Trophoblast cell (in vitro differentiated cells and primary cell): ENCODE results near the gene SLC17A9.

ENCODE experiments used
- DNase-seq, 2 donors: peaks; one replicate each; pipeline ENCODE4 v3.0.0-alpha.2; 2016
- H2AFZ ChIP-seq: 2 replicates; pipeline ENCODE4 v1.6.1; 2013; ENCODE audit warnings: low read length, moderate library complexity, mild to moderate bottlenecking; ENCODE audit not compliant: insufficient read depth, poor library complexity
- H2AK5ac ChIP-seq: 2 replicates; pipeline ENCODE4 v1.6.1; 2013; ENCODE audit warnings: mild to moderate bottlenecking, low read length
- H2BK120ac ChIP-seq: 2 replicates; pipeline ENCODE4 v1.6.1; 2013; ENCODE audit warnings: low read length, mild to moderate bottlenecking, moderate library complexity; ENCODE audit not compliant: insufficient read depth, poor library complexity
- H2BK12ac ChIP-seq: 2 replicates; pipeline ENCODE4 v1.6.1; 2013; ENCODE audit warnings: mild to moderate bottlenecking, low read length, moderate library complexity
- H2BK5ac ChIP-seq: 2 replicates; pipeline ENCODE4 v1.6.1; 2013; ENCODE audit warnings: low read length, low read depth, moderate library complexity, mild to moderate bottlenecking; ENCODE audit not compliant: poor library complexity
- H3K14ac ChIP-seq: 2 replicates; pipeline ENCODE4 v1.6.1; 2013; ENCODE audit warnings: mild to moderate bottlenecking, low read length
- H3K18ac ChIP-seq: 2 replicates; pipeline ENCODE4 v1.6.1; 2013; ENCODE audit warnings: mild to moderate bottlenecking, low read length
- H3K23ac ChIP-seq: 2 replicates; pipeline ENCODE4 v1.6.1; 2013; ENCODE audit warnings: low read length
- H3K27ac ChIP-seq: 2 replicates; pipeline ENCODE4 v1.5.1; 2013; ENCODE audit warnings: low read depth, mild to moderate bottlenecking, inconsistent platforms, low read length, moderate library complexity
- H3K27me3 ChIP-seq: 2 replicates; pipeline ENCODE4 v1.6.1; 2013; ENCODE audit warnings: inconsistent platforms, mild to moderate bottlenecking, low read length, moderate library complexity; ENCODE audit not compliant: insufficient read depth
- H3K36me3 ChIP-seq, 2 experiments: 1 replicate in 1 of 2; 2 replicates in 1 of 2; pipeline ENCODE4 v1.6.1; 2013; ENCODE audit warnings: low read length in 2 of 2, mild to moderate bottlenecking in 2 of 2, moderate library complexity in 1 of 2; ENCODE audit not compliant: insufficient read depth in 2 of 2, control insufficient read depth in 1 of 2
- H3K4ac ChIP-seq: 2 replicates; pipeline ENCODE4 v1.6.1; 2013; ENCODE audit warnings: low read depth, mild to moderate bottlenecking, low read length, moderate library complexity
- H3K4me1 ChIP-seq, 2 experiments: 1 replicate in 1 of 2; 2 replicates in 1 of 2; pipeline ENCODE4 v1.6.1; 2013; ENCODE audit warnings: low read length in 2 of 2, mild to moderate bottlenecking in 2 of 2, moderate library complexity in 1 of 2; ENCODE audit not compliant: insufficient read depth in 2 of 2, control insufficient read depth in 1 of 2
- H3K4me2 ChIP-seq: 2 replicates; pipeline ENCODE4 v1.6.1; 2013; ENCODE audit warnings: inconsistent platforms, mild to moderate bottlenecking, low read length, moderate library complexity
- H3K4me3 ChIP-seq: 2 replicates; pipeline ENCODE4 v1.5.1; 2013; ENCODE audit warnings: mild to moderate bottlenecking, low read depth, low read length, inconsistent platforms
- H3K79me1 ChIP-seq: one replicate; pipeline ENCODE4 v1.6.1; 2013; ENCODE audit warnings: low read length
- H3K79me2 ChIP-seq: 2 replicates; pipeline ENCODE4 v1.6.1; 2013; ENCODE audit warnings: low read length, mild to moderate bottlenecking; ENCODE audit not compliant: control insufficient read depth, insufficient read depth, poor library complexity
- H3K9ac ChIP-seq: 2 replicates; pipeline ENCODE4 v1.6.1; 2013; ENCODE audit warnings: mild to moderate bottlenecking, low read length
- H3K9me3 ChIP-seq: 2 replicates; pipeline ENCODE4 v1.6.1; 2013; ENCODE audit warnings: low read depth, mild to moderate bottlenecking, control low read depth, inconsistent platforms, low read length; ENCODE audit not compliant: insufficient read depth
- H4K12ac ChIP-seq: 2 replicates; pipeline ENCODE4 v1.6.1; 2013; ENCODE audit warnings: low read depth, mild to moderate bottlenecking, low read length, moderate library complexity
- H4K8ac ChIP-seq: 2 replicates; pipeline ENCODE4 v1.6.1; 2013; ENCODE audit warnings: low read depth, mild to moderate bottlenecking, low read length, moderate library complexity
- H4K91ac ChIP-seq: one replicate; pipeline ENCODE4 v1.6.1; 2013; ENCODE audit warnings: low read depth, mild to moderate bottlenecking, low read length, moderate library complexity
- WGBS: extraction: QIAGEN DNeasy Blood & Tissue Kit; methylation state at CpG from one replicate; pipeline ENCODE4 v1.1.7; 2013; ENCODE audit warnings: missing lambda C conversion rate; ENCODE audit not compliant: insufficient read length, insufficient coverage; ENCODE audit errors: extremely low coverage; 5-methylcytosine and 5-hydroxymethylcytosine counted together

The SLC17A9 gene

DNA sequence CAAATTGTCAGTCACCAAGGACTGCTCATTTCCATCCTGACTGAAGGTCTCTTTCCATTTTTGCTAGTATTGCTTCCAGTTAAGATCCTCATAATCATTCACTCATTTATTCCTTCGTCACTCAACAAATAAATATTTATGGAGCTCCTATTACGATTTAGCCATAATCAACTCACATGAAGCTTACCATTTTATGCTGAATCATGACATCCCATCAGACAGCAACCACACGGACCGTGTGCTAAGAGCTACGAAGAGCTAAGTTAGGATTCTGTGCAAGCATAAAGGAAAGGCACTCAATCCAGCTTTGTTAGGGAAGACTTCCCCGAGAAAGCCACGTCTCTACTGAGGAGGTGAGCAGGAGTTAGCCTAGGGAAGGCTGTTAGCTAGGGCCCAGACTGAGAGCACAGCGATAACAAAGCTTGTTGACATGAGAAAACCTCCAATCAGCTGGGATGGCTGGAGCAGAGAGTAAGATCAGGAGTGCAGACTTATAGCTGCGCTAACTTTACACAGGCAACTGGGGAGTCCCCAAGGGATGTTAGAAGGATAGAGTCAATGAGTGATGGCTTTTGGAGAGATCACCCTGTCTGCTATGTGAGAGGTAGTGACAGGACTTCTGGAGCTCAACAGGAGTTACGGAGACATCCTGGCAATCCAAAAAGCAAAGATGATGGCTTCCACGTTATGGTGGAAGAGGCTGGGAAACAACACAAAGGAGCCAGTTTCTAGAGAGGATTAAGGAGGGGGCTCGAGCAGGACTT is 17.1 kb upstream of the SLC17A9 start:
- no peak overlapping the region for H2AK5ac ChIP-seq
- H3K4me3 ChIP-seq, result no peak overlapping the region
- peaks cover 11 to 23% of the 10 kb centered on the region in 2 experiments for H3K4me1 ChIP-seq
- no peak overlapping the region for H2AFZ ChIP-seq
- H3K79me2 ChIP-seq, result peaks cover 50% of the 10 kb centered on the region
- H3K4ac ChIP-seq, result peak overlapping the region; percentile 96
- H3K14ac ChIP-seq, result peak overlapping the region; percentile 33
- H4K8ac ChIP-seq, result no peak overlapping the region
- WGBS, result 100% methylated on average over 2 of the region's 12 CpGs
- peaks cover 19% of the 10 kb centered on the region for H3K79me1 ChIP-seq
- no peak overlapping the region for H4K12ac ChIP-seq
- peak overlapping the region; percentile 64 for H3K4me2 ChIP-seq
- no peak overlapping the region for H3K9ac ChIP-seq
- H3K27ac ChIP-seq, result no peak overlapping the region
- H3K9me3 ChIP-seq, result no peaks in the 10 kb centered on the region
- H2BK120ac ChIP-seq, result peak overlapping the region; percentile 15
- no peak for DNase-seq
- no peaks in the 10 kb centered on the region for H3K27me3 ChIP-seq
- no peak overlapping the region for H3K18ac ChIP-seq
- no peak overlapping the region for H2BK12ac ChIP-seq
- H3K36me3 ChIP-seq, result peaks cover 17 to 19% of the 10 kb centered on the region in 2 experiments
- peak overlapping the region; percentile 10 for H4K91ac ChIP-seq
- no peak overlapping the region for H3K23ac ChIP-seq
- H2BK5ac ChIP-seq, result peak overlapping the region; percentile 9

DNA sequence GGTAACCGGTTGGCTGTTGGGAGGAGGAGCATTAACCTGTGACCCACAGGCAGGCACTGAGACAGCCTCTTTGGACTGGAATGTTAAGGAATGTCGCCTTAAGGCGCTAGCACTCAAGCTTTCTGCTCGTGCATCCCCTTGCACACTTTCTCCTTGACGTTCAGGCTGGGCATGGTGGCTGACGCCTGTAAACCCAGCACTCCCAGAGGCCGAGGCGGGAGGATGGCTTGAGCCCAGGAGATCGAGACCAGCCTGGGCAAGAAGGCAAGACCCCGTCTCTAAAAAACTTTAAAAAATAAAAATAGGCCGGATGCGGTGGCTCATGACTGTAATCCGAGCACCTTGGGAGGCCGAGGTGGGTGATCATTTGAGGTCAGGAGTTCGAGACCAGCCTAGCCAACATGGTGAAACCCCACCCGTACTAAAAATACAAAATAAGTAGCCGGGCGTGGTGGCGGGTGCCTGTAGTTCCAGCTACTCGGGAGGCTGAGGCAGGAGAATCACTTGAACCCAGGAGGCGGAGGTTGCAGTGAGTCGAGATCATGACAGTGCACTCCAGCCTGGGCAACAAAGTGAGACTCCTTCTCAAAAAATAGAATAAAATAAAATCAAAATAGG is 16.4 kb upstream of the SLC17A9 start:
- Histone ChIP-seq H2AFZ (no peak overlapping the region), H2BK120ac (no peak overlapping the region), H2BK12ac (no peak overlapping the region), H3K27ac (no peak overlapping the region), H3K36me3 (peaks cover 18 to 19% of the 10 kb centered on the region in 2 experiments), H4K8ac (no peak overlapping the region), H2AK5ac (no peak overlapping the region), H3K4me3 (no peak overlapping the region), H3K23ac (no peak overlapping the region), H3K14ac (no peak overlapping the region), H3K79me2 (peaks cover 51% of the 10 kb centered on the region), H3K79me1 (peaks cover 19% of the 10 kb centered on the region), H3K4me2 (peak overlapping the region; percentile 64), H3K9me3 (no peaks in the 10 kb centered on the region), H3K18ac (no peak overlapping the region), H2BK5ac (no peak overlapping the region), H3K9ac (no peak overlapping the region), H4K91ac (no peak overlapping the region), H4K12ac (no peak overlapping the region), H3K27me3 (no peaks in the 10 kb centered on the region), H3K4me1 (peaks cover 11 to 23% of the 10 kb centered on the region in 2 experiments), H3K4ac (peak overlapping the region; percentile 96)
- DNase-seq, result peak; percentile 72 to 78
- no CpG with 5 or more reads among the region's 22 CpGs for WGBS

DNA sequence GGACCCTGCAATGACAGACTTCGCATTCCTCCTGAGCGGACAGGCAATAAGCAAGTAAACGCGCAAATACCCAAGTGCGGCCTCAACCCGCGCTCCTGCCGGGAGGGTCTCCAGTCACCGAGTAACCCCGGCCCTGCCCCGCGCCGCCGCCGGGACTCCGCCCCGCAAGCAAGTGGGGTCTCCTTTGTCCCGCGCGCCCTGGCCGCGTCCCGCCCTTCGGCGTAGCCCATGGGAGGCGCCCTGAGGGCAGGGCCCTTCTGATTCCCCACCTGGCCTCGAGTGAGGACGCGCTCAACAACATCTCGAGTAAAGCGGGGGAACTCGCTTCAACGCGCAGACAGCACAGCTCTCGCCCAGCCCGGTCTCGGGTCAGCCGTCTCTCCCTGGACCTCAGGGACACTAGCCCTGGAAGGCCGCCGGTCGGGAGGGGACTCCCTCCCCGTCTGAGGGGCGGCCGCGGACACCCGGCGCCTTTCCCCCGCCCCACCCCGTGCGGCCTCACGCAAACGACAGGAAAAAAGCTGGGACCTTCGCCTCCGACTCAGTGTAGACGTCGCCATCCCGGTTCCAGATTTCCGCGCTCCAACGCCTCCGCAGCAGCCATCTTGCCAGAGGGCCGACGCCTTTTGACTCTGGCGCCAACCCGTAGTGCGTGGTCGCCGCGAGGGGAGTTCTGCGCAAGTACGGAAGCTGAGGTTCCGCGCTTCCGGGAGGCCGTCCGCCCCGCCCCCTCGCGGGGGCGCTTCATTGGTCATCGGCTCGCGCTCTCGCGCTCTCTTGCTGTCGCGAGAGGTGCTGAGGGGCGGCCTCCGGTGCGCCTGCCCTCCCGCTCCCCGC is 15.0 kb upstream of the SLC17A9 start:
- Histone ChIP-seq H4K91ac (peak overlapping the region; percentile 98), H3K27ac (peak overlapping the region; percentile 80), H3K9me3 (no peaks in the 10 kb centered on the region), H2BK120ac (peak overlapping the region; percentile 95), H4K8ac (peak overlapping the region; percentile 98), H3K4me2 (peak overlapping the region; percentile 64), H3K23ac (no peak overlapping the region), H3K36me3 (peaks cover 22 to 27% of the 10 kb centered on the region in 2 experiments), H2AFZ (peak overlapping the region; percentile 96), H3K14ac (peak overlapping the region; percentile 96), H3K18ac (peak overlapping the region; percentile 85), H3K79me1 (peaks cover 19% of the 10 kb centered on the region), H3K79me2 (peaks cover 45% of the 10 kb centered on the region), H3K9ac (peak overlapping the region; percentile 95), H2BK12ac (no peak overlapping the region), H2BK5ac (peak overlapping the region; percentile 94), H3K4me3 (peak overlapping the region; percentile 95), H3K4me1 (peaks cover 11 to 22% of the 10 kb centered on the region in 2 experiments), H3K4ac (peak overlapping the region; percentile 96), H2AK5ac (peak overlapping the region; percentile 96), H3K27me3 (no peaks in the 10 kb centered on the region), H4K12ac (peak overlapping the region; percentile 97)
- peak; percentile 97 to 98 for DNase-seq
- no CpG with 5 or more reads among the region's 92 CpGs for WGBS
